ENCODE results near the gene PEF1. TPM values are rescaled to one million over a fixed set of nuclear protein-coding genes. Genes with fewer than 3 reads are reported as not detected.
A peak's percentile ranks its signal among the peaks of the same experiment; 100 is the strongest.

PEF1 gene
- total RNA-seq = 39.1 and 42.8 TPM in 2 replicates
- long read RNA-seq, transcript PEF1-201 (5 exons, 1,629 nt) = major isoform, 358 of 395 reads
- long read RNA-seq, transcript PEF1-205 (4 exons, 750 nt) = minor isoform, 5 of 395 reads
- long read RNA-seq, partial matches to known transcripts = 16 of 395 reads
- long read RNA-seq, other reads (novel, unspliced or antisense) = 15 of 395 reads

GRCh38 chr1:31644560-31645273 lies at the start of gene PEF1:
Gene PEF1 (minus strand): TSS chr1:31644876. CDS start chr1:31644864, 12 bp downstream.
- peak within 1 kb of the TSS; percentile 100 for H3K27ac Mint-ChIP-seq
- H3K4me3 Mint-ChIP-seq (ENCODE audit: low read depth) = peak within 1 kb of the TSS; percentile 94
- H3K4me1 Mint-ChIP-seq (ENCODE audit: low read depth) = peaks cover 18% of the 10 kb centered on the region
- H3K9me3 Mint-ChIP-seq (ENCODE audit: low read depth) = no peaks in the 10 kb centered on the region
- no peak for TF ChIP-seq CTCF (IDR thresholded peaks at IDR 0.05; ENCODE audit: unreplicated experiment)
- no peaks in the 10 kb centered on the region for H3K36me3 Mint-ChIP-seq (ENCODE audit: insufficient read depth)
- peak; percentile 100 for DNase-seq (ENCODE audit: low spot score, unreplicated experiment)
- H3K27me3 Mint-ChIP-seq = no peaks in the 10 kb centered on the region

GRCh38 chr1:31693231-31693630 lies 48.6 kb upstream of the PEF1 start:
- H3K27ac Mint-ChIP-seq = no peak overlapping the region
- no peak overlapping the region for H3K4me3 Mint-ChIP-seq (ENCODE audit: low read depth)
- H3K27me3 Mint-ChIP-seq = peaks cover 6% of the 10 kb centered on the region
- no peaks in the 10 kb centered on the region for H3K9me3 Mint-ChIP-seq (ENCODE audit: low read depth)
- no peaks in the 10 kb centered on the region for H3K4me1 Mint-ChIP-seq (ENCODE audit: low read depth)
- TF ChIP-seq CTCF (IDR thresholded peaks at IDR 0.05; ENCODE audit: unreplicated experiment) = no peak
- DNase-seq (ENCODE audit: low spot score, unreplicated experiment) = no peak
- no peaks in the 10 kb centered on the region for H3K36me3 Mint-ChIP-seq (ENCODE audit: insufficient read depth)

GRCh38 chr1:31691951-31692350 lies 47.3 kb upstream of the PEF1 start:
- Mint-ChIP-seq H3K9me3 (ENCODE audit: low read depth) (no peaks in the 10 kb centered on the region), H3K27me3 (no peaks in the 10 kb centered on the region), H3K27ac (no peak overlapping the region), H3K4me3 (ENCODE audit: low read depth) (no peak overlapping the region), H3K4me1 (ENCODE audit: low read depth) (no peaks in the 10 kb centered on the region), H3K36me3 (ENCODE audit: insufficient read depth) (no peaks in the 10 kb centered on the region)
- TF ChIP-seq CTCF (IDR thresholded peaks at IDR 0.05; ENCODE audit: unreplicated experiment) = no peak
- DNase-seq (ENCODE audit: low spot score, unreplicated experiment) = no peak

- DNase-seq (ENCODE audit: low spot score, unreplicated experiment) = no peak
- Mint-ChIP-seq H3K27me3 (peaks cover 4% of the 10 kb centered on the region), H3K36me3 (ENCODE audit: insufficient read depth) (no peaks in the 10 kb centered on the region), H3K4me1 (ENCODE audit: low read depth) (no peaks in the 10 kb centered on the region), H3K27ac (no peak overlapping the region), H3K4me3 (ENCODE audit: low read depth) (no peak overlapping the region), H3K9me3 (ENCODE audit: low read depth) (no peaks in the 10 kb centered on the region)
- TF ChIP-seq CTCF (IDR thresholded peaks at IDR 0.05; ENCODE audit: unreplicated experiment) = no peak
Measured at GRCh38 chr1:31691446-31691845, 46.8 kb upstream of the PEF1 start.

GRCh38 chr1:31690921-31691320 lies 46.2 kb upstream of the PEF1 start:
- TF ChIP-seq CTCF (IDR thresholded peaks at IDR 0.05; ENCODE audit: unreplicated experiment) = no peak
- Mint-ChIP-seq H3K9me3 (ENCODE audit: low read depth) (no peaks in the 10 kb centered on the region), H3K27ac (no peak overlapping the region), H3K36me3 (ENCODE audit: insufficient read depth) (no peaks in the 10 kb centered on the region), H3K4me1 (ENCODE audit: low read depth) (no peaks in the 10 kb centered on the region), H3K4me3 (ENCODE audit: low read depth) (no peak overlapping the region), H3K27me3 (peaks cover 5% of the 10 kb centered on the region)
- no peak for DNase-seq (ENCODE audit: low spot score, unreplicated experiment)

Measured in progenitor cell of endocrine pancreas (in vitro differentiated cells).